UCSD-AML1 (cell line): ENCODE measurements around the gene CDC7.
A peak's percentile ranks its signal among the peaks of the same experiment; 100 is the strongest.
"Not testable (repeated sequence)": the region's sequence is repeated elsewhere in the genome, so short reads cannot be mapped to it uniquely, and the experiment has no call there.

Source experiments
- DNase-seq: peaks from one replicate; lab custom pipeline; 2025; ENCODE audit not compliant: unreplicated experiment; lab: John Stamatoyannopoulos, UW

CDC7 gene

DNA sequence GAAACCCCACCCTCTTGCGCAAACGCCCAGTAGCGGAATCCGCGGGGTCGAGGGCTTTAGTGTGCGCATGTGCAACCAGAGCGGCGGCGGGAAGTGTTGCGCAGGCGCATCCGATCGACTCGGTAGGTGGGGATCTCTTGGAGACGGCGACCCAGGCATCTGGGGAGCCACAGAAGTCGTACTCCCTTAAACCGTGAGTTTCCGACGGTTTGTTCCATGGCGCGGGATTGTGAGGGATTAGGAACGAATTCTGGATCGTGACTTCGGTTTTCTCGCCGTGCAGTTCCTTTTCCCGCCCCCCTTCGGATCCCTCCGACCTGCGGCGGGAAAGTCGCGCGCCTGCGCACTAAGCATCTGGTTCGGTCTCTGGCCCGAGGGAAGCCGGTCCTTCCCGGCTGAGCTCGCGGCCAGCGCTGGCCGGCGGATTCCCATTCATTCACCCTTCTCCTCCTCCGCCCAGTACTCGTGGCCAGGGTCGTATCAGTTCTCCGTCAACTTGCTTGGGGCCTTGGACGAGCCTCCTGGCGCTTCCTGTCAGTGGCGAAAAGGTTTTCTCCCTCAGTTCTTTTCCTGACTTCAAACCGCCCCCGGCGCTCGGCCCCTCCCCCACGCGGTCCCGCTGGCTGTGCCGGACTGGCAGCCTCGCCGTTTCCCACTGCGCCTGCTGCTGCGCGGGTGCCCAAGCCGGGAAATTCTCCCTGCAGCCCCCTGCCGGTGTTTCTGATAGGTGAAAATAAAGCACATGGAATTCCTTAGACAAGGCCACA lies at the start of gene CDC7:
Gene CDC7, plus strand, starts transcription at position 96 of the 767 bp plus-strand sequence. CDS start 866 bp downstream, outside the sequence.
- peak; percentile 93 for DNase-seq

DNA sequence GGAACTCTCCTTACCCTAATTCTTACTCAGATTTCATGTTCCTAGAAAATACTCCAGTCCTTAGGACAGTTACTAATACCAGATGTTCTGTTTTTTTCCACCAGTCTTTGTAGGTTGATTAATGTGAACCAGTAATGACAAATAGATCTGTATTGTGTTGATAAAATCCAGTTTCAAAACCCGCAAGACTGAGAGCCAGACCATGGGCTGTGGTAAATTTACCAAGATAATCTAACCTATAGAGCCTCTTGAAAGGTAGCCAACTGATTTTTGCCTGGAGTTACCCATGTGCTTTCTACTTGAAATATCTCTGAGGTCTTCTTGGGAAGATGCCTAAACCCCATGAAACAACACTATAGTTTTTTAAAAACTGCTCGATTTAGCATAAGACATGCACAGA lies 46.5 kb upstream of the CDC7 start:
- DNase-seq: no peak

DNA sequence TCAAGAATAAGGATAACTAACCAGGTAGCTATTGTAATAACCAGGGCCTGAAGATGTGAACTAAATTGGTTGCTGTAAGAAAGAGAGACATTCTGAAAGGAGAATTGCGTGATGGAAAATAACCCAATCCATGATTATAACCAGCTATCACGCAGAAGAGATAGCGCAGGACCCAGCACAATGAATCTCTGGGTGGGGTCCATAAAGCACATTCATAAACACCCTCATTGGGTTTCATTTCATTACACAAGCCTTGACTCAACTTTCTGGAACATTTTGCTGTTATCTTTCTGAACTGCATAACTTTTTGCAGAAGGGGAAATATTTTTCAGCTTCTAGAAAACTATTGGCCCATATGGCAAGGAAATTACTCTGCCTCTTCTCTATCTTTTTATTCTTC lies 45.3 kb upstream of the CDC7 start:
- DNase-seq: no peak

- DNase-seq: no peak
These were observed 44.8 kb upstream of the CDC7 start for GRCh38 chr1:91455896-91456295.

DNA sequence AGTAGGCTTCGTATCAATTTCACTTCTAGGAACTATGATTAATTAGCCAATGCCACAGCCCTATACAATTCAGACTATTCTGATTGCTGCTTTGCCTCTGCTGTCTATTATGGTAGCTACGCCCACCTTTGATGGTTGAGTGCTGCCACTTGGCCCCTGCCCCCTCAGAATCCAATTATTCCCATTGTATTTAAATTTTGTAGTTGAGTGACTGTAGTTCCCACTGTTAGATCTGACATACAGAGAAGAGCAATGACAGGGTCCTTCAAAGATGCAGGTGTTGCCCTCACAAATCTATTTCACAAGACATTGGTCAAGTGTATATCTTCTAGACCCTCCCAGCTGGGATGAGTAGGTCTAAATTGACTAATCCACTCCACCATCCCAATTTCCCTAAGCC lies 35.3 kb upstream of the CDC7 start:
- DNase-seq: not testable (repeated sequence)

GRCh38 chr1:91476533-91477217 lies 24.0 kb upstream of the CDC7 start:
- no peak for DNase-seq

GRCh38 chr1:91487469-91487868 lies 13.2 kb upstream of the CDC7 start:
- DNase-seq: no peak

GRCh38 chr1:91490501-91490900 lies 10.2 kb upstream of the CDC7 start:
- DNase-seq: no peak

DNA sequence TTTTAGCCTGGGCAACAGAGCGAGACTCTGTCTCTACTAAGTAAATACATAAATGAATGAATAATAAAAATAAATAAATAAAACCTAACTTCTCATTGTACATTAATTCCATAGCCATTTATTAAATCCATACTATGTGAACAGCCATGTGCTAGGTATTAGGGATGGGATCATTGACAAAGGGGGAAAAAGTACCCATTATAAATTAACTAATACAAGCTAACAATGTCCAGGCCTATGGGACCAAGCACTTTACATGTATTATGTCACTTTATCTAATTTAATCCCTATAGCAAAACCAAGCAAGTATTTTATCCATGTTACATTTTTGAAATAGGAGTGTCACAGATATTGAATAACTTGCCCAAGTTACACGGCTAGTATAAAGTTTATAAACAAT lies 2.6 kb upstream of the CDC7 start:
- DNase-seq: no peak

DNA sequence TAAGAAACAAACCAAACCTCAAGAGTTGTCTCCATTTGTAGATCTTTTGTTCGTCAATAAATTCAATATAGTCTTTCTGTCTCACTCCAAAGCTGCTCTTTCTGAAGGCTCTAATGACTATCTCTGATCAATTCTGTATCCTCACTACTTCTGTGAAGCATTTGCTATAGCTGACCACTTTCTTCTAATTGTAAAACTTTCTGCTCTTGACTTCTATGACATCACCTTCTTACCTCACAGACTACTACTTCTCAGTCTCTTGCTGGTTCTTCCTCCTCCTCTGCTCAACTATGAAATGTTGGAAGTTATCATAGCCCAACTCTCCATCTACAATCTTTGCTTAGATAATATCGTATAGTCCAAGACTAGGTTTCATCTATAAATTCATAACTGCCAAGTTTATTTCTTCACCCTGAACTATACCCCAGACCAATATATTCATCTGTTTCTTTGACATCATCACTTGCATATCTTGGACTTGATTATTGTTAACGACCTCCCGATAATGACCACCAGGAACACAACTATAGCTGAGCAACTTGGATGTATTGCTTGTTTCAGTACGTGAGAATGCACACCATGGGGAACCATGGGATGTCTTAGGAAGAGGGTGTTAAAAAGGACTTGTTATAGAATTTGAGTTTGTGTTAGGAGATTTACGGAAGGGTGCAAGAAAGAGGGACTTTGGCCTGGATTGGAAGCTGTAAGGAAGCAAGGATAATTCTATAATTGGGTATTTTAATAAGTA lies 2.0 kb upstream of the CDC7 start:
- no peak for DNase-seq

GRCh38 chr1:91499346-91499745 lies 1.3 kb upstream of the CDC7 start:
- DNase-seq: no peak

DNA sequence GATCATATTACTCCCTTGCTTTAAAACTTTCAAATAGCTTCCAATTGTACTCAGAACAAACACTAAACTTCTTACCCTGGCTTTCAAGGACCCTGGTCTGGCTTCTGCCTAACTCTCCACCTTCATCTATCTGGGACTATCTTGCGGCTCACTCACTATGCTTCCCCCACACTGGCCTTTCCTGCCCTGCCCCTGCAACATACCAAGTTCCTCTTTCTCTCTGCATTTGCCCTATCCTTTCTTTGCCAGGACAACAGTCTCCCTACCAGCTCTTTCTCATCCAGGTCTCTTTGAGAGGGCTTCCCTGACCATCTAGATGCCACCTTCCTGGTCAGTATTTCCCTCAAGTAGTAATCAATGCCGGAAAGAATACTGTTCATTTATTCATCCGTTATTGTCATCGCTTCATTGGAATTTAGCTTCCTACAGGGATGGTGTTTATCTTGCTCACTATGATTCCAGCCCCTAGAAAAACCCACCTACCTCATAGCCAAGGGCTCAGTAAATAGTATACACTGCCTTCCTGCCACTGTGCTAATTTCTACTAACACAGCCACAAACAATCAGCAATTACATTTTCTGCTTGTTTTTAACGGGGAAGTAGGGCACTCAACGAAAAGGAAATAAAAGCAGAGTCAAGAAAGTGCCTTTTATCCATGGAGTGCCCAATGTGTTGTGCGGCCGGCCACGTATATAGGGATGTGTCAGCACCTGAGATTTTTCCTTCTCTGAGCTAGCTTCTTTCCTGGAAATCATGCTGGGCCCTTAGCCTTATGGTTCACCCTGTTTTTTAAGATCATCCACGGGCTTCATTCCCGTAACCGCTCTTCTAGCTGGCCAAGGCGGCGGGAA lies 521 bp upstream of the CDC7 start:
- DNase-seq: peak; percentile 50

DNA sequence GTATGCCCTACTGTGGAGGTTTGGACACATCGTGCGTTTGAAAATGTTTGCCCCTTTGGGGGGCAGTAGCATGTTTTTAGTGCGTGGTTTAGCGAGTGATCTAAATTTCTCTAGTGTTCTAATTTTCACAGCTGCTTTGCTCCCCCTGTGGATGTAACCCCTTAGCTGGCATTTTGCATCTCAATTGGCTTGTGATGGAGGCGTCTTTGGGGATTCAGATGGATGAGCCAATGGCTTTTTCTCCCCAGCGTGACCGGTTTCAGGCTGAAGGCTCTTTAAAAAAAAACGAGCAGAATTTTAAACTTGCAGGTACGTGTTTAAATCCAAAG lies 836 bp downstream of the CDC7 start:
- no peak for DNase-seq

DNA sequence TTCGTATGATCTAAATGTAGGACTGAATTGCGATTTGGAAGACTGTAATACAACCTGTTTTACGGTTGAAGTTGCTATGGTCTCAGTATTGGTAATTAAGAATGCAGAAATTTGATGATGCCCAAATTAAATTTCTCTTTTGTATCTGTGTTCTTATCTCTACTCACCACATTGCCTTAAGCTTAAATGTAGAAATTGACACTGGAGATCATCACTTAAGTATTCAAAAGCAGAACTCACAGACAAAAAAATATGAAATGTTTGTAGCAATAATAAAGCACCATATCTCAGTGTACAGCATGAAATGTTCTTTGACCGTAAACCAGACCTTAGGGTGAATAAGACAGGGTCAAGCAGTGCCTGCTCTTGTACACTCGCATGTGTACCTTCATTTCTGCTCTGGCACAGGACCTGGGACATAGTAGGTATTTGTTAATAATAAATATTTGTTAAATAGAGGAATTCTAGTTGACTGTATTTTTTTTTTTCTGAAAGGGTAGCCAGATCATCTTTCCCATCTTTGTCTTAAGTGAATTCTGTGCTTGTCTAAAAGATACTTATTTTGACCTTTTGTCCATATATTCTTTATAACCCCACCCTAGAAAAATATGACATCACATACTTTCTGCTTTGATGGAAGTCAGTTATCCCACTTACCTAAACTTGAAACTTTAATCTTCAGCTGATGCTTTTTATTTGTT lies 1.5 kb downstream of the CDC7 start:
- DNase-seq: no peak

DNA sequence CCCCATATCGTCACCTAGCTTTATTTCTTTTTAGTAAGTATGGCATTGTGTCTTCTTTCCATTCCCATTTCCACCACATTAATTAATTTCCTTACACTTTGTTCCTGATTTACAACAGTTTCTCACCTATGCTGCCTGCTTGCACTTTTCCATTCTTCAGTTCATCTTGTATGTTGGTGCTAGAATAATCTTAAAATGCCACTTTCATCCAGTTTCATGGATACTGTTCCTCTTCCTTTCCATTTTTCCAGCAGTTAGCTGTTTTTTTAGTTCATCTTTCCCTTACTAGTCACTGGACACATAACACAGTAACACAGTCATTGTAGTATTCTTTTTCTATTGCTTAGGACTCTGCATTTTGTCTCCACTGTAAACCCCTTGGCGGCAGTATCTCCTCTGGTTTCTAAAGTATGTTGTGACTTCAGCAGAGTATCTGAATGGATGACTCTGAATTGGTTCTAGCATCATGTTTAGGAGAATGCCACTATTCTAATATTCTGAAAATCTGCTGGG lies 2.1 kb downstream of the CDC7 start:
- DNase-seq: no peak

DNA sequence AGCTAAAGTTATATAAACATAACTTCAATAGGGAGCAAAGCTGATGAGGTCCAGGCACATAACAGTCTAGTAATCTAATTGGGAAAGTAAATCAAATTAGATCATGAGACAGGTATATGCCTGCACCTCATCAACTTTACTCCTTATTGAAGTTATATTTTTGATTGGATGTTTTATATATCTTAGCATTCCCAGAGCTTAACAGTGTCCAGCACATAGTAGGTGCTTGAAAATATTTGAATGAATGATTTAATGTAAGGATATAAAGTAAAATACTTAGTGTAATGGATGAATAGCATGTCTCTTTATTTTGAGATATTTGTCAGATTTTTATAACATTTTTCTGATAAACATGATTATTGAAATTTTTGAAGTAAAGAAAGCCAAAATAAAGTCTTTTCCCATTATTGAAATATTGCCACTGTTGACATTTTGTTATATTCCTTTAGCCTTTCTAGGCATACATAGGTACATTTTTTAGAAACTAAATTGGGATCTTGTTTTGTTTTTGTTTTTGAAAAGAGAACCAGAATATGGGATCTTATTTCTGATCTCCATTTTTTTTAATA lies 2.8 kb downstream of the CDC7 start:
- DNase-seq: no peak

DNA sequence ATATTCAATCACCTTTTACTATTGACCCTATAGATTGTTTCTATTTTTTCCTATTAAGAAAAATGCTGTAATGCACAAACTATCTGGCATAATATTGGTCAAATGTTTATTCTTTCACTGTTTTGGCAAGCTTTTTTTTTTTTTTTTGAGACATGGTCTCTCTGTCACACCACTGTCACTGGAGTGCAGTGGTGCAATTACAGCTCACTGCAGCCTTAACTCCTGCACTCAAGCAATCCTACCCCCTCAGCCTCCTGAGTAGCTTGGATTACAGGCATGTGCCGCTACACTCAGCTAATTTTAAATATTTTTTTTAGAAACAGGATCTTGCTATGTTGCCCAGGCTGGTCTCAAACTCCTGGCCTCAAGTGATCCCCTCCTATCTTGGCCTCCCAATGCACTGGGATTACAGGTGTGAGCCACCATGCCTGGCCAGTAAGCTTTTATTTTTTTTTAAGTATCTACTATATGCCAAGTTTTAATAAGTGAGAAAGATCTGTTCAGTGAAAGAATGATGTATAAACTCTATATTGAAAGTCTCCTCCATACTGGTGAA lies 3.4 kb downstream of the CDC7 start:
- no peak for DNase-seq

DNA sequence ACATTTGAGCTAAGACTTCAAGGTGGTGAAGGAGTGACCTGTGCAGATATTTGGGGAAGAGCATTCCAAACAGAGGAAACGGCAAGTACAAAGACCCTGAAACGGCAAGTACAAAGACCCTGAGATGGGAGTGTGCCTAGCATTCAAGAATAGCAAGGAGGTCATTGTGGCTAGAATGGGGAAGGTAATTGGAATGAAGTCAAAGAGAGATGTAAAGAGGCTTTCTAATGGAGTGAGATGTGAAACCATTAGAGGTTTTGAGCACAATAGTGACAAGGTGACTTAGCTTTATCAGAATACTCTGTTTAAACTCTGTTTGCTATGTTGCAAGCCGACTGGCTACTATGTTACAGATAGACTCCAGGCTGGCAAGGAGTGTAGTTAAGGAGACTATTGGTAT lies 4.4 kb downstream of the CDC7 start:
- DNase-seq: no peak

- DNase-seq: no peak
These were observed 5.4 kb downstream of the CDC7 start for GRCh38 chr1:91506071-91506470.

DNA sequence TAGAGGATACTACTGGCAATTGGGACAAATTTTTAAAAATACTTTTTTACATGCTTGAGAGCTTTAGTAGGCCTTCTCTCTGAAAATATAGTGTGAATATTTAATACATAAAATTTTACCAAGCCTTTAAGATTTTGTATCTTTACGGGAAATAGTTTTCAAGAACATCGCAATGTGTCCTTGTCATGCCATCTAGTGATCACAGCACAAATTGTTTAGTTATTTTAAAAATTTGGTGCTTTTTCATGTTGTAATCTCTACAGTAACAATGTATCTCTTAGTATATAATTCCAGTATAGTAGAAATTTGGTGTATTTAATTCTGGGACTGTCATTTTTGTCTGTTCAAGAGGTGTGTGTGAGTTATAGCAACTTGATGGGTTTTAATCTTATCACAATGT lies 6.7 kb downstream of the CDC7 start:
- DNase-seq: no peak
